ENCODE measurements around the gene LTBP1.

DNA sequence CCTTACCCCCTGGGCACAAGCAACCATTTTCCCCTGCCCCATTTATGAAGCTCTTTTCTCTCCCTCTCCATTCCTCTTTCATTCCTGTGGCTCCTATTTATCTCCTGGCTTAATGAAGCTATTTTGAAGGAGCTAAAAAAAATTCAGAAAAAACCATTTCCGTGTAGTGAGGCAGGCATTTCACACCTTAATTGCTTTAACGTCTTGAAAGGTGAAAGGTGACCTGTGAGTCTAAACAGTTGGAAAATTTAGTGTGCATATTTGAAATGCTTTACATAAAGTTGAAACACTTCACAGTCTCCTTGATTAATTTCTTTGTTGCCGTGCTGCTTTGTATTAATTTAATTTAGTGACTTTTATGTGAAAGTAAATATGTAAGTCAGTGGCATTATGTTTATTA is 83.6 kb downstream of the LTBP1 start:
- TF ChIP-seq, protein P1, sequence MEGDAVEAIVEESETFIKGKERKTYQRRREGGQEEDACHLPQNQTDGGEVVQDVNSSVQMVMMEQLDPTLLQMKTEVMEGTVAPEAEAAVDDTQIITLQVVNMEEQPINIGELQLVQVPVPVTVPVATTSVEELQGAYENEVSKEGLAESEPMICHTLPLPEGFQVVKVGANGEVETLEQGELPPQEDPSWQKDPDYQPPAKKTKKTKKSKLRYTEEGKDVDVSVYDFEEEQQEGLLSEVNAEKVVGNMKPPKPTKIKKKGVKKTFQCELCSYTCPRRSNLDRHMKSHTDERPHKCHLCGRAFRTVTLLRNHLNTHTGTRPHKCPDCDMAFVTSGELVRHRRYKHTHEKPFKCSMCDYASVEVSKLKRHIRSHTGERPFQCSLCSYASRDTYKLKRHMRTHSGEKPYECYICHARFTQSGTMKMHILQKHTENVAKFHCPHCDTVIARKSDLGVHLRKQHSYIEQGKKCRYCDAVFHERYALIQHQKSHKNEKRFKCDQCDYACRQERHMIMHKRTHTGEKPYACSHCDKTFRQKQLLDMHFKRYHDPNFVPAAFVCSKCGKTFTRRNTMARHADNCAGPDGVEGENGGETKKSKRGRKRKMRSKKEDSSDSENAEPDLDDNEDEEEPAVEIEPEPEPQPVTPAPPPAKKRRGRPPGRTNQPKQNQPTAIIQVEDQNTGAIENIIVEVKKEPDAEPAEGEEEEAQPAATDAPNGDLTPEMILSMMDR (conservative IDR thresholded peaks at IDR 0.05; ENCODE audit: low read depth, low read length), result no peak
- no peak for TF ChIP-seq EZH2 (IDR thresholded peaks at IDR 0.05; ENCODE audit: borderline replicate concordance, low read depth, low read length, poor library complexity, severe bottlenecking)
